GM23338 (cell line): Measurements from ENCODE around the gene GIGYF1. TPM values are rescaled to one million over a fixed set of nuclear protein-coding genes. Genes with fewer than 3 reads are reported as not detected.
A peak's percentile ranks its signal among the peaks of the same experiment; 100 is the strongest.

Experiments
- ATAC-seq: fragments of 200-7000 bp; cut with Tn5 transposase; 3 replicates; pipeline ENCODE4 v1.9.1; 2020
- DNase-seq: peaks from one replicate; pipeline ENCODE4 v3.0.0-alpha.2; 2015; ENCODE audit warnings: low spot score
- H2AFZ ChIP-seq: fragments of 200-600 bp; sonication (generic); 2 replicates; pipeline ENCODE4 v1.8.0; 2016; ENCODE audit warnings: antibody characterized with exemption, mild to moderate bottlenecking, moderate library complexity
- H3F3A ChIP-seq: fragments of 200-600 bp; sonication (generic); replicated peaks from 2 replicates; pipeline ENCODE4 v1.8.0; 2017; ENCODE audit warnings: antibody characterized with exemption, mixed run types, low read depth
- H3K27ac ChIP-seq: fragments of 200-600 bp; sonication (generic); 2 replicates; pipeline ENCODE4 v1.6.1; 2016; ENCODE audit warnings: low read depth
- H3K27me3 ChIP-seq: fragments of 200-600 bp; sonication (generic); 2 replicates; pipeline ENCODE4 v1.8.0; 2016; ENCODE audit warnings: mild to moderate bottlenecking, mixed run types, moderate library complexity; ENCODE audit not compliant: insufficient read depth
- H3K36me3 ChIP-seq: fragments of 200-600 bp; sonication (generic); 2 replicates; pipeline ENCODE4 v1.8.0; 2016; ENCODE audit warnings: mild to moderate bottlenecking; ENCODE audit not compliant: insufficient read depth
- H3K4me1 ChIP-seq: fragments of 200-600 bp; sonication (generic); 2 replicates; pipeline ENCODE4 v1.8.0; 2016; ENCODE audit warnings: mild to moderate bottlenecking, moderate library complexity; ENCODE audit not compliant: insufficient read depth
- H3K4me2 ChIP-seq: fragments of 200-600 bp; sonication (generic); 2 replicates; pipeline ENCODE4 v1.7.1; 2017; ENCODE audit warnings: mixed run types
- H3K4me3 ChIP-seq: fragments of 200-600 bp; sonication (generic); 2 replicates; pipeline ENCODE4 v1.6.1; 2016; ENCODE audit warnings: mixed run types
- H3K79me2 ChIP-seq: fragments of 200-600 bp; sonication (generic); replicated peaks from 2 replicates; pipeline ENCODE4 v1.8.0; 2017; ENCODE audit warnings: mild to moderate bottlenecking; ENCODE audit not compliant: insufficient read depth
- H3K9me2 ChIP-seq: fragments of 200-600 bp; sonication (generic); 2 replicates; pipeline ENCODE4 v1.8.0; 2017; ENCODE audit not compliant: insufficient read depth
- H4K20me1 ChIP-seq: fragments of 200-600 bp; sonication (generic); replicated peaks from 2 replicates; pipeline ENCODE4 v1.8.0; 2017; ENCODE audit warnings: mild to moderate bottlenecking; ENCODE audit not compliant: insufficient read depth
- H3K27ac Mint-ChIP-seq: 2 replicates; pipeline ENCODE4 v1.8.0; 2020; ENCODE audit warnings: inconsistent platforms, mild to moderate bottlenecking, moderate library complexity, mixed read lengths
- H3K27me3 Mint-ChIP-seq: 3 replicates; pipeline ENCODE4 v1.8.0; 2022; ENCODE audit warnings: low read depth, mild to moderate bottlenecking, moderate library complexity, mixed read lengths, inconsistent platforms; ENCODE audit not compliant: insufficient read depth, poor library complexity
- H3K36me3 Mint-ChIP-seq: 3 replicates; pipeline ENCODE4 v1.8.0; 2021; ENCODE audit warnings: low read depth, mild to moderate bottlenecking, inconsistent platforms, moderate library complexity, mixed read lengths
- H3K4me1 Mint-ChIP-seq: 3 replicates; pipeline ENCODE4 v1.8.0; 2020; ENCODE audit warnings: mild to moderate bottlenecking, inconsistent platforms, mixed read lengths
- H3K4me3 Mint-ChIP-seq: 3 replicates; pipeline ENCODE4 v1.8.0; 2021; ENCODE audit warnings: moderate library complexity, mild to moderate bottlenecking, inconsistent platforms, mixed read lengths
- H3K9me3 Mint-ChIP-seq: 3 replicates; pipeline ENCODE4 v1.8.0; 2020; ENCODE audit warnings: moderate library complexity, mild to moderate bottlenecking, inconsistent platforms, mixed read lengths
- CREB1 ChIP-seq: fragments of 250-450 bp; sonication (Bioruptor Pico); IDR thresholded peaks from 2 replicates; pipeline ENCODE4 v1.5.0; 2020; ENCODE audit warnings: low read depth, mild to moderate bottlenecking, moderate library complexity
- ETS1 ChIP-seq: IDR thresholded peaks from 2 replicates; pipeline ENCODE4 v1.6.1; 2016; ENCODE audit warnings: antibody characterized with exemption
- EZH2 ChIP-seq: fragments of 200-600 bp; sonication (generic); IDR thresholded peaks from one replicate; pipeline ENCODE4 v1.8.0; 2017; ENCODE audit warnings: antibody characterized with exemption, mild to moderate bottlenecking, low read depth; ENCODE audit not compliant: unreplicated experiment
- EZH2phosphoT487 ChIP-seq: fragments of 200-600 bp; sonication (generic); IDR thresholded peaks from one replicate; pipeline ENCODE4 v1.8.1; 2018; ENCODE audit warnings: antibody characterized with exemption; ENCODE audit not compliant: unreplicated experiment
- JUNB ChIP-seq: IDR thresholded peaks from one replicate; pipeline ENCODE4 v1.6.1; 2016; ENCODE audit warnings: antibody characterized with exemption; ENCODE audit not compliant: unreplicated experiment
- POLR2AphosphoS5 ChIP-seq: IDR thresholded peaks from 2 replicates; pipeline ENCODE4 v1.6.1; 2016; ENCODE audit warnings: antibody characterized with exemption, low read depth
- STAT1 ChIP-seq: IDR thresholded peaks from one replicate; pipeline ENCODE4 v1.6.1; 2016; ENCODE audit warnings: antibody characterized with exemption; ENCODE audit not compliant: unreplicated experiment
- polyA plus RNA-seq: library from polyadenylated mRNA; unstranded; fragments of >200 nt; fragmentation: Nextera tagmentation; extraction: Ambion mirVana; gene quantifications from 2 replicates; pipeline ENCODE4 v1.2.1, GENCODE V29; 2016
- total RNA-seq: library from RNA; depleted of rRNA; stranded (reverse); fragments of >200 nt; shearing (Covaris generic); gene quantifications from 2 replicates; pipeline ENCODE4 v1.2.3, GENCODE V29; 2014
- TF ChIP-seq, protein P1 (sequence below), 2 experiments: fragments of 200-600 bp in 1 of 2; sonication (generic) in 1 of 2; conservative IDR thresholded peaks; 2 replicates each; pipeline versions ENCODE4 v1.5.1 to v1.6.1; 2016 to 2017; ENCODE audit warnings: antibody characterized with exemption in 2 of 2, low read depth in 2 of 2, mild to moderate bottlenecking in 2 of 2, moderate library complexity in 1 of 2
- TF ChIP-seq, protein P2 (sequence below): IDR thresholded peaks from one replicate; pipeline ENCODE4 v1.6.1; 2018; ENCODE audit warnings: antibody characterized with exemption; ENCODE audit not compliant: unreplicated experiment

The GIGYF1 gene
- total and polyA plus RNA-seq, 2 experiments from 2014 or later = 40.4 to 69.8 TPM

- H2AFZ ChIP-seq = no peak overlapping the region
- Mint-ChIP-seq H3K4me3 (peak overlapping the region; percentile 96), H3K27me3 (peaks cover 27% of the 10 kb centered on the region), H3K27ac (peak overlapping the region; percentile 97), H3K36me3 (peaks cover 39% of the 10 kb centered on the region), H3K9me3 (peaks cover 8% of the 10 kb centered on the region; the same call in 2 of the 3 replicates), H3K4me1 (peaks cover 42% of the 10 kb centered on the region)
- ATAC-seq (no peak), DNase-seq (no peak)
- peaks cover 25% of the 10 kb centered on the region for H3F3A ChIP-seq
- H3K36me3 ChIP-seq = peaks cover 9% of the 10 kb centered on the region
- H3K4me2 ChIP-seq = peak overlapping the region; percentile 98
- H3K9me2 ChIP-seq = no peaks in the 10 kb centered on the region
- H3K4me3 ChIP-seq = peak overlapping the region; percentile 96
- peaks cover 41% of the 10 kb centered on the region for H4K20me1 ChIP-seq
- H3K4me1 ChIP-seq = peaks cover 22% of the 10 kb centered on the region
- TF ChIP-seq EZH2phosphoT487 (no peak), STAT1 (no peak), POLR2AphosphoS5 (no peak), CREB1 (CRISPR knock-in tag) (no peak), JUNB (no peak), ETS1 (no peak), EZH2 (no peak)
- TF ChIP-seq, protein P1, sequence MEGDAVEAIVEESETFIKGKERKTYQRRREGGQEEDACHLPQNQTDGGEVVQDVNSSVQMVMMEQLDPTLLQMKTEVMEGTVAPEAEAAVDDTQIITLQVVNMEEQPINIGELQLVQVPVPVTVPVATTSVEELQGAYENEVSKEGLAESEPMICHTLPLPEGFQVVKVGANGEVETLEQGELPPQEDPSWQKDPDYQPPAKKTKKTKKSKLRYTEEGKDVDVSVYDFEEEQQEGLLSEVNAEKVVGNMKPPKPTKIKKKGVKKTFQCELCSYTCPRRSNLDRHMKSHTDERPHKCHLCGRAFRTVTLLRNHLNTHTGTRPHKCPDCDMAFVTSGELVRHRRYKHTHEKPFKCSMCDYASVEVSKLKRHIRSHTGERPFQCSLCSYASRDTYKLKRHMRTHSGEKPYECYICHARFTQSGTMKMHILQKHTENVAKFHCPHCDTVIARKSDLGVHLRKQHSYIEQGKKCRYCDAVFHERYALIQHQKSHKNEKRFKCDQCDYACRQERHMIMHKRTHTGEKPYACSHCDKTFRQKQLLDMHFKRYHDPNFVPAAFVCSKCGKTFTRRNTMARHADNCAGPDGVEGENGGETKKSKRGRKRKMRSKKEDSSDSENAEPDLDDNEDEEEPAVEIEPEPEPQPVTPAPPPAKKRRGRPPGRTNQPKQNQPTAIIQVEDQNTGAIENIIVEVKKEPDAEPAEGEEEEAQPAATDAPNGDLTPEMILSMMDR (conservative IDR thresholded peaks at IDR 0.05; ENCODE audit: low read depth in 2 of 2) = no peak
- TF ChIP-seq, protein P2, sequence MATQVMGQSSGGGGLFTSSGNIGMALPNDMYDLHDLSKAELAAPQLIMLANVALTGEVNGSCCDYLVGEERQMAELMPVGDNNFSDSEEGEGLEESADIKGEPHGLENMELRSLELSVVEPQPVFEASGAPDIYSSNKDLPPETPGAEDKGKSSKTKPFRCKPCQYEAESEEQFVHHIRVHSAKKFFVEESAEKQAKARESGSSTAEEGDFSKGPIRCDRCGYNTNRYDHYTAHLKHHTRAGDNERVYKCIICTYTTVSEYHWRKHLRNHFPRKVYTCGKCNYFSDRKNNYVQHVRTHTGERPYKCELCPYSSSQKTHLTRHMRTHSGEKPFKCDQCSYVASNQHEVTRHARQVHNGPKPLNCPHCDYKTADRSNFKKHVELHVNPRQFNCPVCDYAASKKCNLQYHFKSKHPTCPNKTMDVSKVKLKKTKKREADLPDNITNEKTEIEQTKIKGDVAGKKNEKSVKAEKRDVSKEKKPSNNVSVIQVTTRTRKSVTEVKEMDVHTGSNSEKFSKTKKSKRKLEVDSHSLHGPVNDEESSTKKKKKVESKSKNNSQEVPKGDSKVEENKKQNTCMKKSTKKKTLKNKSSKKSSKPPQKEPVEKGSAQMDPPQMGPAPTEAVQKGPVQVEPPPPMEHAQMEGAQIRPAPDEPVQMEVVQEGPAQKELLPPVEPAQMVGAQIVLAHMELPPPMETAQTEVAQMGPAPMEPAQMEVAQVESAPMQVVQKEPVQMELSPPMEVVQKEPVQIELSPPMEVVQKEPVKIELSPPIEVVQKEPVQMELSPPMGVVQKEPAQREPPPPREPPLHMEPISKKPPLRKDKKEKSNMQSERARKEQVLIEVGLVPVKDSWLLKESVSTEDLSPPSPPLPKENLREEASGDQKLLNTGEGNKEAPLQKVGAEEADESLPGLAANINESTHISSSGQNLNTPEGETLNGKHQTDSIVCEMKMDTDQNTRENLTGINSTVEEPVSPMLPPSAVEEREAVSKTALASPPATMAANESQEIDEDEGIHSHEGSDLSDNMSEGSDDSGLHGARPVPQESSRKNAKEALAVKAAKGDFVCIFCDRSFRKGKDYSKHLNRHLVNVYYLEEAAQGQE = no peak
- H3K79me2 ChIP-seq = peaks cover 67% of the 10 kb centered on the region
- no peaks in the 10 kb centered on the region for H3K27me3 ChIP-seq
- H3K27ac ChIP-seq = peak overlapping the region; percentile 82; the same call in 1 of the 2 replicates
These were observed 1.5 kb downstream of the GIGYF1 start for GRCh38 chr7:100692578-100692961.
